ENCODE results near the gene NEDD4L. TPM values are rescaled to one million over a fixed set of nuclear protein-coding genes. Genes with fewer than 3 reads are reported as not detected.

Gene NEDD4L
- polyA plus RNA-seq, 1 donor (not counting 4 experiments of a cell fraction or from before 2014, with no cell fraction given), result 52.6 TPM

DNA sequence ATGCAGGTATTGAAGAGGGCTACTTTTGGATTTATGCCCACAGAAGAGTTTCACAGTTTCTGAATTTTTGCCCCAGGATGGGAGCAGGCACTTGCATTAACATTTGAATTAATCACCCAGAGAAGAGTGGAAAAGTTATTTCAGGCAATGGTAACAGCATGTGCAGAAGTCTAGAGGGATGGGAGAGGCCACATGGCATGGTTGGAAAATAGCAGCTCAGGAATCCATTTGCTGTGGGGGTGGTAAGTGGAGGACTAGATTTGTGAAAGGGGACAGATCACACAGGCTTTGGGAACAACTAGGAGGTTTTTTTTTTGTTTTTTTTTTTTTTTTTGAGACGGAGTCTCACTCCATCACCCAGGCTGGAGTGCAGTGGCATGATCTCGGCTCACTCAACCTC, 65.2 kb downstream of the NEDD4L start:
- Histone ChIP-seq H3K4me1 (ENCODE audit: control insufficient read depth, extremely low read depth, insufficient read depth, low read length) (no peaks in the 10 kb centered on the region), H3K27ac (ENCODE audit: control insufficient read depth, insufficient read depth, low read length) (no peak overlapping the region), H3K4me3 (ENCODE audit: control insufficient read depth in 2 of 3, extremely low read depth in 1 of 3, insufficient read depth in 2 of 3, low read depth in 1 of 3, low read length in 3 of 3) (no peak overlapping the region), H4K20me1 (ENCODE audit: control insufficient read depth, extremely low read depth, insufficient read depth, low read length) (no peaks in the 10 kb centered on the region), H3K9me3 (ENCODE audit: control insufficient read depth, low read depth, low read length) (no peaks in the 10 kb centered on the region), H3K9ac (ENCODE audit: control insufficient read depth, extremely low read depth, insufficient read depth, low read length) (no peak overlapping the region), H3K9me1 (ENCODE audit: control insufficient read depth, extremely low read depth, insufficient read depth, low read length) (no peaks in the 10 kb centered on the region), H3K4me2 (ENCODE audit: control insufficient read depth, extremely low read depth, insufficient read depth, low read depth, low read length) (no peak overlapping the region), H2AFZ (ENCODE audit: control insufficient read depth, low read length) (no peak overlapping the region), H3K27me3 (ENCODE audit: control insufficient read depth, extremely low read depth, insufficient read depth, low read length) (no peaks in the 10 kb centered on the region), H3K36me3 (ENCODE audit: control insufficient read depth in 2 of 2, extremely low read depth in 1 of 2, insufficient read depth in 2 of 2, low read length in 2 of 2) (no peaks in the 10 kb centered on the region), H3K79me2 (ENCODE audit: control insufficient read depth, insufficient read depth, low read length) (peaks cover 1% of the 10 kb centered on the region)
- dilution Hi-C loops (cut with MboI; ENCODE audit: extremely low pct_ligation_motif_present, low sequenced_read_pairs), result no loop called here
- FAIRE-seq (no peak), DNase-seq (ENCODE audit: low read depth, low spot score) (no peak)
- no peak for TF ChIP-seq EZH2 (IDR thresholded peaks at IDR 0.05; ENCODE audit: low read length)
- TF ChIP-seq, protein P1, sequence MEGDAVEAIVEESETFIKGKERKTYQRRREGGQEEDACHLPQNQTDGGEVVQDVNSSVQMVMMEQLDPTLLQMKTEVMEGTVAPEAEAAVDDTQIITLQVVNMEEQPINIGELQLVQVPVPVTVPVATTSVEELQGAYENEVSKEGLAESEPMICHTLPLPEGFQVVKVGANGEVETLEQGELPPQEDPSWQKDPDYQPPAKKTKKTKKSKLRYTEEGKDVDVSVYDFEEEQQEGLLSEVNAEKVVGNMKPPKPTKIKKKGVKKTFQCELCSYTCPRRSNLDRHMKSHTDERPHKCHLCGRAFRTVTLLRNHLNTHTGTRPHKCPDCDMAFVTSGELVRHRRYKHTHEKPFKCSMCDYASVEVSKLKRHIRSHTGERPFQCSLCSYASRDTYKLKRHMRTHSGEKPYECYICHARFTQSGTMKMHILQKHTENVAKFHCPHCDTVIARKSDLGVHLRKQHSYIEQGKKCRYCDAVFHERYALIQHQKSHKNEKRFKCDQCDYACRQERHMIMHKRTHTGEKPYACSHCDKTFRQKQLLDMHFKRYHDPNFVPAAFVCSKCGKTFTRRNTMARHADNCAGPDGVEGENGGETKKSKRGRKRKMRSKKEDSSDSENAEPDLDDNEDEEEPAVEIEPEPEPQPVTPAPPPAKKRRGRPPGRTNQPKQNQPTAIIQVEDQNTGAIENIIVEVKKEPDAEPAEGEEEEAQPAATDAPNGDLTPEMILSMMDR (optimal IDR thresholded peaks at IDR 0.05 in 1 of 3, IDR thresholded peaks at IDR 0.05 in 1 of 3, conservative IDR thresholded peaks at IDR 0.05 in 1 of 3; ENCODE audit: extremely low read depth in 1 of 3, insufficient read depth in 2 of 3, low read length in 3 of 3), result no peak

DNA sequence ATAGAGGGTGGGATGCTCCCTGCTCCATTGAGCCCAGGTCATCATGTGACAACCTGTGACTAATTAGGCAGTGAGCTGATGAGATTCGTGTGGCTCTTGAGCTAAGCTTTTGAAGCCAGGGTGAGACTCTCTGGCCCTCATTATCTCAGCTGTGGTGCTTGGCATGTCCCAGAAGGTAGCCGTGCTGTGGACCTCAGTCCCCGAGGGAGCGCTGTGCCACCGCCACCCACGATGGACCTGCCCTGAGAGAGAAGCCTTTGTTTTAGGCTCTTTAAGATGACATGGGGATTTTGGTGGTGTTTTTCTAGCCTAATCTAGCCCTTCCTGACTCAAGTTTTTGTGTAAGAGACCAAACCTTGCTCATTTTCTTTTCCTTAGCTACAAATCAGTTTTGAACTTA, 66.4 kb downstream of the NEDD4L start:
- Histone ChIP-seq H3K9me3 (ENCODE audit: control insufficient read depth, low read depth, low read length) (no peaks in the 10 kb centered on the region), H3K4me3 (ENCODE audit: control insufficient read depth in 2 of 3, extremely low read depth in 1 of 3, insufficient read depth in 2 of 3, low read depth in 1 of 3, low read length in 3 of 3) (no peak overlapping the region), H4K20me1 (ENCODE audit: control insufficient read depth, extremely low read depth, insufficient read depth, low read length) (no peaks in the 10 kb centered on the region), H3K27ac (ENCODE audit: control insufficient read depth, insufficient read depth, low read length) (no peak overlapping the region), H3K4me2 (ENCODE audit: control insufficient read depth, extremely low read depth, insufficient read depth, low read depth, low read length) (no peak overlapping the region), H2AFZ (ENCODE audit: control insufficient read depth, low read length) (no peak overlapping the region), H3K36me3 (ENCODE audit: control insufficient read depth in 2 of 2, extremely low read depth in 1 of 2, insufficient read depth in 2 of 2, low read length in 2 of 2) (no peaks in the 10 kb centered on the region), H3K9me1 (ENCODE audit: control insufficient read depth, extremely low read depth, insufficient read depth, low read length) (no peaks in the 10 kb centered on the region), H3K79me2 (ENCODE audit: control insufficient read depth, insufficient read depth, low read length) (peaks cover 1% of the 10 kb centered on the region), H3K9ac (ENCODE audit: control insufficient read depth, extremely low read depth, insufficient read depth, low read length) (no peak overlapping the region), H3K4me1 (ENCODE audit: control insufficient read depth, extremely low read depth, insufficient read depth, low read length) (no peaks in the 10 kb centered on the region), H3K27me3 (ENCODE audit: control insufficient read depth, extremely low read depth, insufficient read depth, low read length) (no peaks in the 10 kb centered on the region)
- no peak for FAIRE-seq
- dilution Hi-C loops (cut with MboI; ENCODE audit: extremely low pct_ligation_motif_present, low sequenced_read_pairs), result no loop called here
- no peak for DNase-seq (ENCODE audit: low read depth, low spot score)
- TF ChIP-seq, protein P1 (optimal IDR thresholded peaks at IDR 0.05 in 1 of 3, IDR thresholded peaks at IDR 0.05 in 1 of 3, conservative IDR thresholded peaks at IDR 0.05 in 1 of 3; ENCODE audit: extremely low read depth in 1 of 3, insufficient read depth in 2 of 3, low read length in 3 of 3), result no peak
- TF ChIP-seq EZH2 (IDR thresholded peaks at IDR 0.05; ENCODE audit: low read length), result no peak

Measured in keratinocyte (primary cell).